Measurements from ENCODE around the gene FGF12.

GRCh38 chr3:192372616-192373015, 354.7 kb downstream of the FGF12 start:
- TF ChIP-seq, protein P1, sequence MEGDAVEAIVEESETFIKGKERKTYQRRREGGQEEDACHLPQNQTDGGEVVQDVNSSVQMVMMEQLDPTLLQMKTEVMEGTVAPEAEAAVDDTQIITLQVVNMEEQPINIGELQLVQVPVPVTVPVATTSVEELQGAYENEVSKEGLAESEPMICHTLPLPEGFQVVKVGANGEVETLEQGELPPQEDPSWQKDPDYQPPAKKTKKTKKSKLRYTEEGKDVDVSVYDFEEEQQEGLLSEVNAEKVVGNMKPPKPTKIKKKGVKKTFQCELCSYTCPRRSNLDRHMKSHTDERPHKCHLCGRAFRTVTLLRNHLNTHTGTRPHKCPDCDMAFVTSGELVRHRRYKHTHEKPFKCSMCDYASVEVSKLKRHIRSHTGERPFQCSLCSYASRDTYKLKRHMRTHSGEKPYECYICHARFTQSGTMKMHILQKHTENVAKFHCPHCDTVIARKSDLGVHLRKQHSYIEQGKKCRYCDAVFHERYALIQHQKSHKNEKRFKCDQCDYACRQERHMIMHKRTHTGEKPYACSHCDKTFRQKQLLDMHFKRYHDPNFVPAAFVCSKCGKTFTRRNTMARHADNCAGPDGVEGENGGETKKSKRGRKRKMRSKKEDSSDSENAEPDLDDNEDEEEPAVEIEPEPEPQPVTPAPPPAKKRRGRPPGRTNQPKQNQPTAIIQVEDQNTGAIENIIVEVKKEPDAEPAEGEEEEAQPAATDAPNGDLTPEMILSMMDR (IDR thresholded peaks at IDR 0.05), result no peak
- no peak for TF ChIP-seq POLR2A (IDR thresholded peaks at IDR 0.05)
